B cell (primary cell): ENCODE results near the gene NMNAT3.

Source experiments
- EZH2 ChIP-seq: IDR thresholded peaks from 2 replicates; pipeline ENCODE4 v1.6.1; 2012; ENCODE audit warnings: borderline replicate concordance, low read depth, mild to moderate bottlenecking, moderate library complexity, low read length; ENCODE audit not compliant: insufficient read depth, poor library complexity, severe bottlenecking
- TF ChIP-seq, protein P1 (sequence below): fragments of 200-600 bp; IDR thresholded peaks from one replicate; pipeline ENCODE4 v1.8.0; 2022; ENCODE audit warnings: antibody characterized with exemption, mild to moderate bottlenecking

GRCh38 chr3:139675327-139675726 lies 2.4 kb downstream of the NMNAT3 start:
- no peak for TF ChIP-seq EZH2
- TF ChIP-seq, protein P1, sequence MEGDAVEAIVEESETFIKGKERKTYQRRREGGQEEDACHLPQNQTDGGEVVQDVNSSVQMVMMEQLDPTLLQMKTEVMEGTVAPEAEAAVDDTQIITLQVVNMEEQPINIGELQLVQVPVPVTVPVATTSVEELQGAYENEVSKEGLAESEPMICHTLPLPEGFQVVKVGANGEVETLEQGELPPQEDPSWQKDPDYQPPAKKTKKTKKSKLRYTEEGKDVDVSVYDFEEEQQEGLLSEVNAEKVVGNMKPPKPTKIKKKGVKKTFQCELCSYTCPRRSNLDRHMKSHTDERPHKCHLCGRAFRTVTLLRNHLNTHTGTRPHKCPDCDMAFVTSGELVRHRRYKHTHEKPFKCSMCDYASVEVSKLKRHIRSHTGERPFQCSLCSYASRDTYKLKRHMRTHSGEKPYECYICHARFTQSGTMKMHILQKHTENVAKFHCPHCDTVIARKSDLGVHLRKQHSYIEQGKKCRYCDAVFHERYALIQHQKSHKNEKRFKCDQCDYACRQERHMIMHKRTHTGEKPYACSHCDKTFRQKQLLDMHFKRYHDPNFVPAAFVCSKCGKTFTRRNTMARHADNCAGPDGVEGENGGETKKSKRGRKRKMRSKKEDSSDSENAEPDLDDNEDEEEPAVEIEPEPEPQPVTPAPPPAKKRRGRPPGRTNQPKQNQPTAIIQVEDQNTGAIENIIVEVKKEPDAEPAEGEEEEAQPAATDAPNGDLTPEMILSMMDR, result no peak
